HCT116 (cell line): Measurements from ENCODE around the gene ZNF581. TPM values are rescaled to one million over a fixed set of nuclear protein-coding genes. Genes with fewer than 3 reads are reported as not detected.

Experiments
- ATAC-seq: fragments of 200-7000 bp; cut with Tn5 transposase; 2 replicates; pipeline ENCODE4 v1.9.1; 2020; ENCODE audit warnings: mild to moderate bottlenecking, moderate library complexity
- BruUV-seq: library from RNA; stranded (reverse); fragments of 400-500 nt; replicated peaks from 2 replicates; lab custom pipeline; 2021; lab: Mats Ljungman, UMichigan
- CTCF ChIA-PET: fragments of 300-600 bp; sonication (Branson Sonifier 250); formaldehyde crosslinking; loops from one replicate; lab custom pipeline; 2021; ENCODE audit warnings: antibody characterized with exemption; lab: Charles Lee
- POLR2A ChIA-PET: fragments of 300-600, 350-600 bp; sonication (Branson Sonifier 250); formaldehyde crosslinking; loops from one replicate; lab custom pipeline; 2021; ENCODE audit warnings: antibody characterized with exemption; lab: Charles Lee
- RAD21 ChIA-PET, 2 experiments: fragments of 300-600 bp; sonication (Branson Sonifier 250); formaldehyde crosslinking; loops; one replicate each; lab custom pipeline; 2023; ENCODE audit warnings: low total read pairs in 2 of 2; ENCODE audit not compliant: uncharacterized antibody in 2 of 2, unreplicated experiment in 2 of 2, low non-redundant PET in 1 of 2; lab: Charles Lee
- DNase-seq: peaks from one replicate; pipeline ENCODE4 v3.0.0-alpha.2; 2010; ENCODE audit warnings: low read depth, low spot score
- H2AFZ ChIP-seq: fragments of 200-600 bp; shearing (Covaris generic), sonication (generic); 2 replicates; pipeline ENCODE4 v1.6.1; 2017; ENCODE audit warnings: low read depth, mixed run types, mixed read lengths, antibody characterized with exemption, low read length; ENCODE audit not compliant: poor library complexity, severe bottlenecking
- H3K27ac ChIP-seq: 2 replicates; pipeline ENCODE4 v1.5.1; 2012; ENCODE audit warnings: low read depth, low read length
- H3K27me3 ChIP-seq: fragments of 200-600 bp; sonication (generic); 2 replicates; pipeline ENCODE4 v1.6.1; 2016; ENCODE audit warnings: mixed run types, low read length, mixed read lengths; ENCODE audit not compliant: insufficient read depth
- H3K36me3 ChIP-seq, 2 experiments: fragments of 200-500 bp in 1 of 2; fragments of 200-600 bp in 1 of 2; sonication (Bioruptor generic) in 1 of 2; sonication (generic) in 1 of 2; 2 replicates each; pipeline versions ENCODE4 v1.5.1 to v1.6.1; 2014 to 2016; ENCODE audit warnings: low read length in 2 of 2, inconsistent platforms in 1 of 2, mixed read lengths in 1 of 2, mixed run types in 1 of 2; ENCODE audit not compliant: insufficient read depth in 2 of 2, control insufficient read depth in 1 of 2
- H3K4me1 ChIP-seq, 2 experiments: fragments of 200-600 bp in 1 of 2; sonication (generic) in 1 of 2; 2 replicates each; pipeline versions ENCODE4 v1.5.1 to v1.6.1; 2012 to 2017; ENCODE audit warnings: low read length in 2 of 2, inconsistent platforms in 1 of 2, mild to moderate bottlenecking in 1 of 2, mixed read lengths in 1 of 2, mixed run types in 1 of 2, moderate library complexity in 1 of 2; ENCODE audit not compliant: insufficient read depth in 2 of 2, control insufficient read depth in 1 of 2
- H3K4me2 ChIP-seq: fragments of 200-600 bp; sonication (generic); 2 replicates; pipeline ENCODE4 v1.6.1; 2017; ENCODE audit warnings: mixed run types, low read length, mixed read lengths
- H3K4me3 ChIP-seq, 2 experiments: fragments of 200-600 bp in 1 of 2; sonication (generic) in 1 of 2; replicated peaks in 1 of 2; 2 replicates each; pipeline ENCODE4 v1.5.1; 2011 to 2016; ENCODE audit warnings: low read length in 2 of 2, control low read depth in 1 of 2, low read depth in 1 of 2, mild to moderate bottlenecking in 1 of 2, mixed read lengths in 1 of 2, mixed run types in 1 of 2
- H3K79me2 ChIP-seq: fragments of 200-600 bp; sonication (generic); 2 replicates; pipeline ENCODE4 v1.6.1; 2017; ENCODE audit warnings: mild to moderate bottlenecking, mixed run types, low read length, moderate library complexity, mixed read lengths; ENCODE audit not compliant: insufficient read depth
- H3K9ac ChIP-seq: fragments of 200-600 bp; sonication (generic); 2 replicates; pipeline ENCODE4 v1.6.1; 2016; ENCODE audit warnings: low read length, mixed read lengths
- H3K9me2 ChIP-seq: fragments of 200-600 bp; sonication (generic), shearing (Covaris generic); 2 replicates; pipeline ENCODE4 v1.6.1; 2017; ENCODE audit warnings: mixed run types, mild to moderate bottlenecking, moderate library complexity; ENCODE audit not compliant: insufficient read depth
- H3K9me3 ChIP-seq, 2 experiments: fragments of 200-500 bp in 1 of 2; fragments of 200-600 bp in 1 of 2; sonication (Bioruptor generic) in 1 of 2; sonication (generic) in 1 of 2; 2 replicates each; pipeline ENCODE4 v1.6.1; 2014 to 2017; ENCODE audit warnings: low read length in 2 of 2, mixed read lengths in 2 of 2, inconsistent platforms in 1 of 2, low read depth in 1 of 2, mild to moderate bottlenecking in 1 of 2, mixed run types in 1 of 2, moderate library complexity in 1 of 2; ENCODE audit not compliant: control insufficient read depth in 1 of 2, insufficient read depth in 1 of 2
- H4K20me1 ChIP-seq: fragments of 200-600 bp; sonication (generic), shearing (Covaris generic); 2 replicates; pipeline ENCODE4 v1.6.1; 2017; ENCODE audit warnings: mixed run types, mild to moderate bottlenecking, moderate library complexity; ENCODE audit not compliant: insufficient read depth
- ATF3 ChIP-seq: IDR thresholded peaks from 2 replicates; pipeline ENCODE4 v1.6.1; 2012
- CBX3 ChIP-seq: IDR thresholded peaks from 2 replicates; pipeline ENCODE4 v1.6.1; 2012; ENCODE audit warnings: low read depth
- CEBPB ChIP-seq: IDR thresholded peaks from 2 replicates; pipeline ENCODE4 v1.6.1; 2012; ENCODE audit warnings: low read depth
- CTCF ChIP-seq, 3 experiments: fragments of 200-600 bp in 1 of 3; sonication (generic) in 1 of 3; IDR thresholded peaks in 2 of 3; conservative IDR thresholded peaks in 1 of 3; 2 replicates each; pipeline ENCODE4 v1.5.1; 2012 to 2017; ENCODE audit warnings: low read depth in 2 of 3, low read length in 2 of 3, antibody characterized with exemption in 1 of 3, borderline replicate concordance in 1 of 3, control low read depth in 1 of 3, mild to moderate bottlenecking in 1 of 3, mixed read lengths in 1 of 3, mixed run types in 1 of 3, moderate library complexity in 1 of 3; ENCODE audit not compliant: insufficient read depth in 1 of 3
- EGR1 ChIP-seq: IDR thresholded peaks from 2 replicates; pipeline ENCODE4 v1.6.1; 2012; ENCODE audit warnings: low read depth
- ELF1 ChIP-seq: IDR thresholded peaks from 2 replicates; pipeline ENCODE4 v1.6.1; 2012; ENCODE audit warnings: low read depth, borderline replicate concordance
- EZH2phosphoT487 ChIP-seq: fragments of 200-600 bp; IDR thresholded peaks from 2 replicates; pipeline ENCODE4 v1.6.1; 2018; ENCODE audit warnings: antibody characterized with exemption, borderline replicate concordance
- JUND ChIP-seq: IDR thresholded peaks from 2 replicates; pipeline ENCODE4 v1.6.1; 2012
- MAX ChIP-seq: IDR thresholded peaks from 2 replicates; pipeline ENCODE4 v1.6.1; 2012
- POLR2A ChIP-seq: IDR thresholded peaks from 2 replicates; pipeline ENCODE4 v1.7.0; 2011; ENCODE audit warnings: borderline replicate concordance; ENCODE audit not compliant: insufficient read depth, insufficient read length; ENCODE audit errors: extremely low read depth
- POLR2AphosphoS5 ChIP-seq: IDR thresholded peaks from 2 replicates; pipeline ENCODE4 v1.6.1; 2011; ENCODE audit warnings: mild to moderate bottlenecking, low read depth, low read length, moderate library complexity
- RAD21 ChIP-seq: IDR thresholded peaks from 2 replicates; pipeline ENCODE4 v1.6.1; 2012; ENCODE audit warnings: low read depth, mild to moderate bottlenecking
- SIN3A ChIP-seq: IDR thresholded peaks from 2 replicates; pipeline ENCODE4 v1.6.1; 2012; ENCODE audit warnings: low read depth
- SP1 ChIP-seq: IDR thresholded peaks from 2 replicates; pipeline ENCODE4 v1.6.1; 2012; ENCODE audit warnings: low read depth
- SRF ChIP-seq: IDR thresholded peaks from 2 replicates; pipeline ENCODE4 v1.6.1; 2012; ENCODE audit warnings: low read depth
- TCF7L2 ChIP-seq: IDR thresholded peaks from 2 replicates; pipeline ENCODE4 v1.7.0; 2011; ENCODE audit warnings: borderline replicate concordance, inconsistent platforms; ENCODE audit not compliant: insufficient read depth, insufficient read length; ENCODE audit errors: extremely low read depth
- YY1 ChIP-seq: IDR thresholded peaks from 2 replicates; pipeline ENCODE4 v1.6.1; 2011; ENCODE audit warnings: low read length, low read depth, moderate library complexity, mild to moderate bottlenecking; ENCODE audit not compliant: insufficient replicate concordance; ENCODE audit errors: extremely low read depth
- ZBTB33 ChIP-seq: IDR thresholded peaks from 2 replicates; pipeline ENCODE4 v1.6.1; 2011; ENCODE audit warnings: mild to moderate bottlenecking, low read length, moderate library complexity; ENCODE audit not compliant: insufficient replicate concordance; ENCODE audit errors: extremely low read depth
- ZNF274 ChIP-seq: fragments of 200-500 bp; sonication (Bioruptor generic); IDR thresholded peaks from 2 replicates; pipeline ENCODE4 v1.6.1; 2014; ENCODE audit warnings: mild to moderate bottlenecking, low read depth, low read length, inconsistent platforms
- intact Hi-C: fragments of 100-400 bp; cut with micrococcal nuclease; formaldehyde crosslinking; loops from 2 replicates; pipeline ENCODE4 v1.10.0; 2022
- total RNA-seq: library from RNA; stranded (reverse); gene quantifications from one replicate; pipeline ENCODE4 v1.2.1, GENCODE V29; 2021; ENCODE audit not compliant: unreplicated experiment

The ZNF581 gene
- total RNA-seq, 1 experiment from 2014 or later: 44.4 TPM

DNA sequence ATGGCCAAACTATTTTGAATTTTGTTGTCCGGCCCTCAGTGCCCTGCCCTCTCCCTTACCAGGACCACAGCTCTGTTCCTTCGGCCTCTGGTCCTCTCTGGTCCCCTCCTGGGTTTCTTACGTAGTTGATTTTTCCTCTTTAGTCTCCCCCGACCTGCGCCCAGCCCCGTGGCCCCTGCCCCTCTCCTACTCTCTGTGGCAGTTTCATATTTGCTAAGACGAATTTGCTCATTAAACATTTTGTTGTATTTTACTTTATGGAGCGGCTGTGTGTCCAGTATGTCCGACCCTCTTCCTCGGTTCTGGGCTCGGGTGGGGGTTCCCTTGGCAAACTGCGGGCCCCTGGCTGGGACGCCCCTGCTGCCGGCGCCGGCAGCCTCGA is 31.0 kb downstream of the ZNF581 start:
- DNase-seq: no peak
- no peaks in the 10 kb centered on the region for H3K9me2 ChIP-seq

More for the DNA sequence above, 31.0 kb downstream of the ZNF581 start:
- peaks cover 11 to 44% of the 10 kb centered on the region in 2 experiments for H3K4me1 ChIP-seq
- intact Hi-C loops: no loop called here
- H3K9ac ChIP-seq: peak overlapping the region; percentile 84
- no peaks in the 10 kb centered on the region for H3K27me3 ChIP-seq
- RAD21 ChIA-PET: no interaction called here
- peak overlapping the region; percentile 91 for H3K27ac ChIP-seq
- H3K36me3 ChIP-seq: peaks cover 22 to 37% of the 10 kb centered on the region in 2 experiments; a peak in 3 of 4 replicates
- peak; percentile 0; the same call in 1 of the 2 replicates for ATAC-seq
- CTCF ChIA-PET: no interaction called here
- H3K4me2 ChIP-seq: peak overlapping the region; percentile 77
- BruUV-seq: TSS peak; percentile 83
- peak overlapping the region; percentile 83 to 94 for H3K4me3 ChIP-seq
- POLR2A ChIA-PET: no interaction called here
- no peak overlapping the region for H2AFZ ChIP-seq
- H3K9me3 ChIP-seq: no peaks in the 10 kb centered on the region
- TF ChIP-seq EZH2phosphoT487 (no peak), ELF1 (no peak), RAD21 (no peak), YY1 (no peak), ZNF274 (no peak), SP1 (no peak), ATF3 (no peak), CEBPB (no peak), POLR2AphosphoS5 (no peak), POLR2A (no peak), SRF (no peak), ZBTB33 (no peak), JUND (no peak), SIN3A (no peak), CTCF (IDR thresholded peaks at IDR 0.05 in 2 of 3, conservative IDR thresholded peaks at IDR 0.05 in 1 of 3; ENCODE audit: borderline replicate concordance in 1 of 3, insufficient read depth in 1 of 3, low read depth in 2 of 3, low read length in 2 of 3) (no peak), EGR1 (no peak), MAX (no peak), CBX3 (no peak), TCF7L2 (no peak)
- peaks cover 92% of the 10 kb centered on the region for H3K79me2 ChIP-seq
- 0 out of 2 replicates have a peak, but pooled peaks cover 8% of the 10 kb centered on the region for H4K20me1 ChIP-seq
